ENCODE data around the gene CDK17.

GRCh38 chr12:96344124-96344695 lies 56.0 kb downstream of the CDK17 start:
- TF ChIP-seq CTCF (IDR thresholded peaks at IDR 0.05; ENCODE audit: insufficient read depth, low read length, poor library complexity, severe bottlenecking) (no peak), EZH2phosphoT487 (conservative IDR thresholded peaks at IDR 0.05; ENCODE audit: low read length) (no peak)
